ENCODE data around the gene TMEM9.

TMEM9 gene

GRCh38 chr1:201126463-201126831, 27.8 kb downstream of the TMEM9 start:
- DNase-seq, result no peak

GRCh38 chr1:201125800-201126199, 28.5 kb downstream of the TMEM9 start:
- no peak for DNase-seq

GRCh38 chr1:201125019-201125418, 29.3 kb downstream of the TMEM9 start:
- DNase-seq, result no peak

- DNase-seq, result no peak
Observed at GRCh38 chr1:201123866-201124265, 30.4 kb downstream of the TMEM9 start.

GRCh38 chr1:201122321-201122957, 31.8 kb downstream of the TMEM9 start:
- DNase-seq, result no peak

- DNase-seq, result no peak
Observed at GRCh38 chr1:201119206-201120197, 34.8 kb downstream of the TMEM9 start.

- DNase-seq, result no peak
Observed at GRCh38 chr1:201116091-201116490, 38.2 kb downstream of the TMEM9 start.

GRCh38 chr1:201115390-201115937, 38.8 kb downstream of the TMEM9 start:
- no peak for DNase-seq

GRCh38 chr1:201114245-201115131, 39.8 kb downstream of the TMEM9 start:
- DNase-seq, result peak; percentile 89 to 96

GRCh38 chr1:201113451-201114244, 40.6 kb downstream of the TMEM9 start:
- DNase-seq, result no peak

- DNase-seq, result no peak
Observed at GRCh38 chr1:201112926-201113325, 41.3 kb downstream of the TMEM9 start.

GRCh38 chr1:201112173-201112731, 42.0 kb downstream of the TMEM9 start, which contains the start of gene CACNA1S:
Gene CACNA1S (minus strand): TSS chr1:201112426. CDS start chr1:201112339, 87 bp downstream.
- DNase-seq, result no peak

GRCh38 chr1:201111672-201112071, 42.6 kb downstream of the TMEM9 start:
- no peak for DNase-seq

GRCh38 chr1:201111156-201111555, 43.1 kb downstream of the TMEM9 start:
- no peak for DNase-seq

GRCh38 chr1:201110616-201111015, 43.7 kb downstream of the TMEM9 start:
- no peak for DNase-seq

GRCh38 chr1:201110138-201110537, 44.1 kb downstream of the TMEM9 start:
- no peak for DNase-seq

GRCh38 chr1:201109651-201110050, 44.6 kb downstream of the TMEM9 start:
- no peak for DNase-seq

GRCh38 chr1:201108614-201109013, 45.7 kb downstream of the TMEM9 start:
- no peak for DNase-seq

GRCh38 chr1:201105688-201106087, 48.6 kb downstream of the TMEM9 start:
- DNase-seq, result no peak

GRCh38 chr1:201104141-201104540, 50.1 kb downstream of the TMEM9 start:
- no peak for DNase-seq

- DNase-seq, result no peak
Observed at GRCh38 chr1:201103666-201104065, 50.6 kb downstream of the TMEM9 start.
